ENCODE results near the gene TRERF1.

TRERF1 gene

DNA sequence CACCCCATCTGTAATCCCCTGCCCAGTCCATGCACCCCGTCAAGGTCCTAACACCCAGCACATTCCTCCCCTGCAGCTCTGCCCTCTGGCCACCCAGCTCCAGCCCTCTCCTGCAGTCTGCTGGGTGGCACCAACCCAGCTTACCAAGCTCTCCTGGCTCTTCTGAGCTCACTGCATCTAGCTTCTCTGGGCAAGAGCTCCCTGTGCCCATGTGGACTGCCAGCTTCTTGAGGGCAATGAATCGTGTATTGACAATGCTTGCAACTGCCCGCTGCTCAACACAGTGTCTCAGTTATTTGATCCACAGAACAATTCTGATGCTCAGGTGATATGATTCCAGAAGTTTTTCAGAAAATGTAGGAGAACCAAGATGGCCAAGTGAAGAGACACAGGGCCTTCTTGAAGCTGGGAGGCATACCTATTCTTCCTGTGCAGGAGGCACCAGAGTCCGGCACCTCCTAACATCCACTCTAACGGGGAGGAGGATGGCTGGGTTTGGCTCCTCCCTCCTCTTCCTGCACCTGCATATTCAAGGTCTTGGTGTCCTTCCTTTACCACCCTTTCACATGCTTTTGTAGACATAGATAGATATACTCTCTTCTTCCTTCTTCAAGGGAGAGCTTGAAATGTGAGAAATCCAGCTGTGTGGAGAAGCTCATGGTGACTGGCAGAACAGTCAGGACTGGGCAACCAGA is 85.6 kb downstream of the TRERF1 start:
- DNase-seq (ENCODE audit: low read depth in 2 of 2): no peak

- no peak for DNase-seq (ENCODE audit: low read depth in 2 of 2)
These were observed 86.7 kb downstream of the TRERF1 start for GRCh38 chr6:42365021-42365420.

GRCh38 chr6:42363926-42364849 is 87.5 kb downstream of the TRERF1 start:
- no peak for DNase-seq (ENCODE audit: low read depth in 2 of 2)

DNA sequence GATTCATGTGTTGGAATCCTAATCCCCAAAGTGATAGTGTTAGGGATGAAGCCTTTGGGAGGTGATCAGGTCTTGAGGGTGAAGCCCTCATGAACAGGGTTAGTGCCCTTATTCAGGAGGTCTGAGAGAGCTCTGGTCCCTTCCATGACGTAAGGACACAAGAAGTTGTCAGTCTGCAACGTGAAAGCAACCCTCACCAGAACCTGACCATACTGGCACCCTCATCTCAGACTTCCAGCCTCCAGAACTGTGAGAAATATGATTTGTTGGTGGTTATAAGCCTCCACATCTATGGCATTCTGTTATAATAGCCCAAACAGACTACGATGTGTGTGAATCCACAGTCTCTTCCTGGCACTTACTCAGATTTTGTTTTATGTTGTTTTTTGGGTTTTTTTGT is 90.7 kb downstream of the TRERF1 start:
- no peak for DNase-seq (ENCODE audit: low read depth in 2 of 2)

DNA sequence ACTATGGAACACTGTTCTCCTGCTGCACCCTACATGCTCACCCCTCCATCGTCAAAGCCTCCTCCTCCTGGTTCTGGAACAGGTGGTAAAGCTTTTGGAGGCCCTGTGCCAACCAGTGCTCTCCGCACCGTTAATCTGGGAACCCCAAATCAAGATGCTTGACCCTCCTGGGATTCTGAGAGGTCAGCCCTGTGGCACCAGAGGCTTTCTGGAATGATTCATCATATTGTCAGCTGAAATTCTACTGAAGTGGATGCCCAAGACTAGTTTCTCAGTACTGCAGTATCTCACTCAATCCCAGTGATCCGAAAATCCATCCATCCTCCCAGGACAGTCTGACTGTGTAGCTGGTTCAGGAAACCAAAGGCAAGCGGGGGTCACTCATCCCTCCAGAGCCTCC is 92.7 kb downstream of the TRERF1 start:
- no peak for DNase-seq (ENCODE audit: low read depth in 2 of 2)

GRCh38 chr6:42355416-42355815 is 96.3 kb downstream of the TRERF1 start:
- DNase-seq (ENCODE audit: low read depth in 2 of 2): no peak

DNA sequence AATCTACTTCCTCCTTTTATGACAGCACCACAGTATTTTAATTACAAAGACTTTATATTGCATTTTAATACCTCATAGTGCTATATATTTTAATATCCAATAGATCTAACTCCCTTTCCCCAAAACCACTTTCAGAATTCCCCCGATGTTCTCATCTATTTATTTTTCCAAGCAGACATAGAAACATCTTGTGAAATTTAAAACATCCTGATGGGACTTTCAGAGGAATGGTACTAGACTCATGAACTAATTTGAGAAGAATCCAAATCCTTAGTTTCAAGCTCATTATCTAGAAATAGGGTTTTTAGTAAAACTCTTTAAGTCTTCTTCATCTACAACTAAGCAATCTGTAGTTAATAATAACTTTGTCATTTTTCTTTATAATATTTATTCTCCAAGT is 97.0 kb downstream of the TRERF1 start:
- no peak for DNase-seq (ENCODE audit: low read depth in 2 of 2)

- no peak for DNase-seq (ENCODE audit: low read depth in 2 of 2)
These were observed 98.7 kb downstream of the TRERF1 start for GRCh38 chr6:42352856-42353564.

- DNase-seq (ENCODE audit: low read depth in 2 of 2): no peak
These were observed 100.8 kb downstream of the TRERF1 start for GRCh38 chr6:42350911-42351310.

DNA sequence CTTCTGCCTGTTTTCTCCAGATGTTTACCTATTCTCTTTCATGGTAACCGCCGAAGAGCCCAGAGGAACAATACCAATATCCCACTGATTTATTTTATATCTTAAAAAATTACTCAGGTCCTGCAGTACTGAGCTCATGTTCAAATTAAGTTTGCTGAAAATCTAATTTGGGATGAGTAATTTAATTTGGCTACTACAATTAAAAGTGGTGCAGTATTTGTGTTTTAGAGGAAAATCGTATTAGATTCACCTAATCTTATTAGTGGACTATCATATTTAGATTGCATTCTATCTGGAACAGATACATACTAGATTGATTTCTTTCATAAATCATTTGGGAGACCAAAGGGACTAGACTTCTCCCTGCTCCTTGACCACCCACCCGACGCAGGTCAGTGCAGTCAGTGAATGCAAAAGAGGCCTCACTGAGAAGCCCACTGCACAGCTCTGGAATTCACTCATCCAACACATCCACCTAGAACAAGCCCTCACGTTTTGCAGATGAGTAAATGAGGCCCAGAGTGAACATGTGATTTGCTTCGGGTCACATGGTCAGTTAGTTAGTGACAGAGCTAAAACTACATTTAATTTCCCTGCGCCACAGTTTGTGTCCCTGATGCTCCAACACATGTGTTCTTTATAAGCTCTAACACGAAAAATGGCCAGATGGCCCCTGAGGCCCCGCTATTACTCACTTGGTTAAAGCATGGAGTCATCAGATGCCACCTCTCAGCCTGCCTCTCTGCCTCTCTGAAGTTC is 101.8 kb downstream of the TRERF1 start:
- DNase-seq (ENCODE audit: low read depth in 2 of 2): no peak

GRCh38 chr6:42347456-42347855 is 104.3 kb downstream of the TRERF1 start:
- DNase-seq (ENCODE audit: low read depth in 2 of 2): no peak

DNA sequence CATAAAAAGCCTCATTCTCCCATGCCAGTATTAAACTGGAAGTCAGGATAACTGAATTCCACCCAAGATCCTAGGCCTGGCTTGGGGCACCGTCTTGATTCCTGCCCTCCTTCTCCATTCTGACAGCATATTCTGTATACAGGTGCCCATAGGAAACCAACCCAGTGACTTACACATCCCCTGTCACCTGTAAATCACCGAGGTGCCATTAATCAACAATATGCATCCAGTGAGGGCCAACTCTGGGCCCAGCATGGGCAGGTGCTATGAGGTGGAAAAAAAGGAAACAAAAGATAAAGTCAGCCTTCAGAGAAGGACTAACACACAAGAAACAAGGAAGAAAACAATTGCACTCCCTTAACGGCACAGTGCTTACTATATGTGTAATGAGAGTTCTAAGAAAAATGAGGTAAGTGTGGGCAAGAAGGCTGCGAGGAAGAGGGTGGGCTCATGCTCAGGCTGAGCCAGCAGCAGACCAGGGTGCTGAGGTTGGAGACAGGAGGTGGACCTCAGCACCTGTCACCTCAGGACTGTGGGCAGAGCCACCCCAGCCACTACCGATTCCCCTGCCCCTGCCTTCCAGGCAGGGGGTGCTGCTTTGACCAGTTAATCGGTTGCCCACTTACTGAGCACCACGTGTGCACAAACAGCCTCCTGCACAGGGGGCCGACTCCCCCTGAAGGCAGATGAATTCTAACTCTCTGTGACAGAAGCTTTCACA is 105.9 kb downstream of the TRERF1 start:
- DNase-seq (ENCODE audit: low read depth in 2 of 2): no peak

GRCh38 chr6:42344756-42345155 is 107.0 kb downstream of the TRERF1 start:
- DNase-seq (ENCODE audit: low read depth in 2 of 2): no peak

DNA sequence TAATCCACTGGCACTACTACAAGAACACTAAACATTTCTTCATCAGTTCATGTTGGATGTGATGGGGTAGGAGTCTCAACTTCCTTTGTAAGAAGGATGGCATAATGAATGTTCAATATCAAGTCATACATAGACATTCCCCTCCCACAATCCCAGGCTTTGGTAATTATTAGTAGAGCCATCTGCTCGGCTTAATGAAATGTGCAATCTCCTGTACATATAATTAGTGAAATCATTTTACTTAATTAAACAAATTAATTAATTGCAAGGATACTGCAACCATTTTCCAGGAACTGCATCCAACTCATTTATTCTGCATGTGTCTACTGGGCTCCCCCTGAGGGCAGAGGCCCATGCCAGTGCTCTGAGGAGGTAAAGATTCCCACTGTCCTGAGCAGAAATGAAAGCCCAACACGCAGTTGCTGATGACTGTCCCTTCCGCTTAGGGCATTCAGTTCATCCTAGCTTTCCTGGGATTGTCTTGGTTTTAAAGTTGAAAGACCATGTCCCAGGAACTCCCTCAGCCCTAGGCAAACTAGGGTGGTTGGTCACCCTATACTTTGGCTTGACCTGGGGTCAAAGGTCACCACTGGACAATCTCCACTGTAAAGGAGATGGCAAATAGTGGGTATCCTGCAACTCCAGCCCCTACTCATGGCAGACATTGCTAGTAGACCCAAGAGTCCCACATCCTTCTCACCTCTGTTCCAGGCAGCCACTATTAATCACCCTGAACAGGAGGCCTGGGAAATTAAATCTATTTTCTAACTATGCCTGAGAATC is 109.8 kb downstream of the TRERF1 start:
- DNase-seq (ENCODE audit: low read depth in 2 of 2): no peak

DNA sequence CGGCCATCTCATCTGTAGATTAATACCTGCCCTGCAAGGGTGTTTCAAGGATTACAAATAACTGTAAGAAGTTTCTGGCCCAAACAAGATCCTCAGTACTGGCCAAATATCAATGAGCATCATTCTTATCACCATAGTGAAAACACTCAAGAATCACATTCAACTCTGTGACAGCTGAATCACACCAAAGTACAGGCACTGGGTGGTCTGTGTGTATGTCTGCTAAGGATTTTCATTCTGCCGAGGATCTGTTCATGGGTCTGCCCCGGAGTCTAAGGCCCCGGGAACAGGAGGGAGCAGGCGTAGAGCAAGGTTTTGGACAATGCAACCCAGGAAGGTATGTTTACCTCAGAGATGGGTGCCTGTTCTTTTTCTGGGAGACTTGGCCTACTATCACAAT is 110.5 kb downstream of the TRERF1 start:
- DNase-seq (ENCODE audit: low read depth in 2 of 2): no peak

- no peak for DNase-seq (ENCODE audit: low read depth in 2 of 2)
These were observed 111.2 kb downstream of the TRERF1 start for GRCh38 chr6:42340511-42340910.

- peak; percentile 17 to 22 for DNase-seq (ENCODE audit: low read depth in 2 of 2)
These were observed 111.7 kb downstream of the TRERF1 start for GRCh38 chr6:42339991-42340401.

DNA sequence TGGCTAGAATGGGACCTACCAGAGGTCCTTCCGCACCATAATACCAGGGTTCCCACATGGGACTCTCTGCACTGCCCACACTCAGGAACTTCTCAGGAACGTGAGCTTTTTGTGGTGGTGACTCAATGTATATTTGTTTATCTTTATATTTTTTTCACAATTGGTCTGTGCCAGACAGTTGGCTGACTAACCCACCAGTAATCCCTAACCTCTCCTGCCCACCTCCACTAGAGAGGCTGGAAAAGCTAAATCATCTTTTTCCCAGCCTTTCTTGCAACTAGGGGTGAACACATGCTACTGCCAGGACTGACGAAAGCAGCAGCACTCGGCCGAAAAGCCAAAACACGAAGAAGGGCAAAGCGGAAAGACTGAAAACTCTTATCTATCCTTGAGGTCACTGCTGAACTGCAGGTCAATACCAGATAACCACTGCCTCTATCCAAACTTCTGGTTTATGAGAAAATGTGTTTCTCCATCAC is 112.9 kb downstream of the TRERF1 start:
- peak in 1 of 2 experiments; percentile 14 for DNase-seq (ENCODE audit: low read depth in 2 of 2)

DNA sequence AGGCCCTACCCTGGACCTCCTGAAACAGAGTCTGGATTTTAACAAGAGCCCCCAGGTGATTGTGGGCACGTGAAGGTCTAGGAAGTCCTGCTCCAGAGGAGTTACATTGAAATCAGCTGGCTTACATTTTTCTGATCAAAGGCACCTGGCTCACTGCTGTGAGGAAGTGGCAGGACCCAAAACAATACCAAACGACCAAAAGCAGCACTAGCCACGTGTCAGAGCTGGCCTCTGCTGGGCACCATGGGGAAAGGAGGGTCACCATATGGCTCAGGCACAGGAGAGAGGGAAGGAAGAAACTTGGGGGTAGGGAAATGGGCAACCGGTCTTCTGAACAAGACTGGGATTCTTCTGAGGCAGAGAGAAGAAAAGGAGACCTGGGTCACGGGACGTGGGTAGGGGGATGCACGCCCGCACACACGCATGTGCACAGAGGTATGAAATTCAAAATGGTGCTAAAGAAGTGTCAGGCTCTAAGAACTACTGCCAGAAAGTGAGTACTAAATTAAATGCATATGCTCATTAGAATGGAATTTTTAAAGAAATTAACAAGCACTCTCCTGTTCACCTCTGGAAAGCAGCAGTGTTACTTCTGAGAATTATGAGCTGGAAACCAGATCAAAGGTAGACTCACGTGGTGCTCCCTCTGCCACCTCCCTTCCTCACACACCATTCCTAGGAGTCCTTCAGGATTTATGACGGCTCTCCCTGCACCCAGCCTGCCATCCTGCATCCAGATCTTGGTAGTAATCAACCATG is 113.6 kb downstream of the TRERF1 start:
- no peak for DNase-seq (ENCODE audit: low read depth in 2 of 2)
